ENCODE results near the gene BIRC3.
"Not testable (repeated sequence)": the region's sequence is repeated elsewhere in the genome, so short reads cannot be mapped to it uniquely, and the experiment has no call there.

BIRC3 gene

DNA sequence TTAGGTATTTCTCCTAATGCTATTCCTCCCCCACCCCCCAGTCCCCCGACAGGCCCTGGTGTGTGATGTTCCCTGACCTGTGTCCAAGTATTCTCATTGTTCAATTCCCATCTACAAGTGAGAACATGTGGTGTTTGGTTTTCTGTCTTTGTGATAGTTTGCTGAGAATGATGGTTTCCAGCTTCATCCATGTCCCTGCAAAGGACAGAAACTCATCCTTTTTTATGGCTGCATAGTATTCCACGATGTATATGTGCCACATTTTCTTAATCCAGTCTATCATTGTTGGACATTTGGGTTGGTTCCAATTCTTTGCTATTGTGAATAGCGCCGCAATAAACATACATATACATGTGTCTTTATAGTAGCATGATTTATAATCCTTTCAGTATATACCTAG, 20.5 kb upstream of the BIRC3 start:
- DNase-seq = not testable (repeated sequence)

DNA sequence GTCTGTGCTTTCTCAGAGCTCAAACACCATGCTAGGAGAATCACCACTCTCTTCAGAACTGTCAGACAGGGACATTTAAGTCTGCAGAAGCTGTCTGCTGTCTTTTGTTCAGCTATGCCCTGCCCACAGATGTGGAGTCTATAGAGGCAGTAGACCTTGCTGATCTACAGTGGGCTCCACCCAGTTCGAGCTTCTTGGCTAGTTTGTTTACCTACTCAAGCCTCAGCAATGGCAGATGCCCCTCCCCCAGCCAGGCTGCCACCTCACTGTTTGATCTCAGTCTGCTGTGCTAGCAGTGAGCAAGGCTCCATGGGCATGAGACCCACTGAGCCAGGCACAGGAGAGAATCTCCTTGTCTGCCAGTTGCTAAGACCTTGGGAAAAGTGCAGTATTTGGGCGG, 16.4 kb upstream of the BIRC3 start:
- DNase-seq = not testable (repeated sequence)

DNA sequence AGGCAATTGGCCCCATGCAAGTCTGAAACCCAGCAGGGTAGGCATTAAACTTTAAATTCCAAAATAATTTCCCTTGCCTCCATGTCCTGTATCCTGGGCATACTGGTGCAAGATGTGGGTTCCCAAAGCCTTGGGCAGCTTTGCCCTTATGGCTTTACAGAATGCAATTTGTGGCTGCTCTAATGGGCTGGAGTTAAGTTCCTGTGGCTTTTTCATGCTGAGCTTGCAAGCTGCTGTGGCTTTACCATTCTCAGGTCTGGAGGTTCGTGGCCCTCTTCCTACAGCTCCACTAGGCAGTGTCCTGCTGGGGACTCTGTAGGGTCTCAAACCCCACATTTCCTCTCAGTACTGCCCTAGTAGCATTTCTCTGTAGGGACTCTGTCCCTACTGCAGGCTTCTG, 15.0 kb upstream of the BIRC3 start:
- DNase-seq = no peak

DNA sequence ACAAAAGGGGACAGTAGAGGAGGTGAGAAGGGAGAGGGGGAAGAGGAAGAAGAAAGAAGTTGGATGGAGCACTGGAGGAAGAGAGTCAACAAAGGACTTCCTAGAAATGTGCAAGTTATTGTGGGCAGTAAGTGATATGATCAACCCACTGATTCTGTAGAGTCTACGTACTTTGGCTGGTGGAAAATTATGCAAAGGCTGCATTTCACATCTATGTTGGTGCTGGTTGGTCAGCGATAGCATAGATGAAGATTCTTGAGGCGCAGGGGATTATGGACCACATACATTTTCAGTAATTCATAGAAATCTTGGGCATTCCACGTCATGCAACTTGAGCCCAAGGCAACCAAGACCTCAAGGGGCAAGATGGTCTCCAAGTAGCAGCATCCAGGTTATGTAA, 12.6 kb upstream of the BIRC3 start:
- peak in 1 of 2 donors; percentile 19 for DNase-seq

DNA sequence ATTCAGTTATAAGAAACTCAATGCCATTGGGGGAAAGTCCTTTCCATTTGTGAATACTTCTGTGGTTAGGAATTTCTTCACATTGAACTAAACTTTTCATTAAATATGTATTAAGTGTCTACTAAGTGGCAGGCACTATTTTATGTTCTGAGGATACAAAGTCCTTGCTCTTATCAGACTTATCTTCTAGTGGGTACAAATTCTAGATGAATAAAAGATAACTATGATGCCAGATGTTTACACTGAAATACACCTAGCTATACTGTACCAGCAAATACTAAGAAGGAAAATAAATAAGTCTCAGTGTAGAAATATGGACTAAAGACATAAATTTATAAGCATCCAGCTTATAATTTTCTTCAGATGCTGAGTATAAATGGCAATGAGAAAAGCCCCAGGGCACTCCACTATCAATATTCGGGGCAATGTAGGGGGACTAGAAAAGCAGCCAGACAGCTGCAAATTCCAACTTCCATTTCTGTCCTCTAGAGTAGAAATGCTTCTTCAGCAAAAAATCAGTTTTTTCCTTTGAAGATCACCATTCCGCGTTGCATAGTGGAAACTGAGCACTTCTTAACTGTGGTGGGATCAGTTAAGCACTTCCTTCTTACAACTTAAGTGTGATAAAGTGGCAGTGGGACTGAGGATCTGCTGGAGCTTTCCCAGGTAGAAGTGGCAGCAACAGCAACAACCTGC, 11.8 kb upstream of the BIRC3 start:
- DNase-seq = no peak

DNA sequence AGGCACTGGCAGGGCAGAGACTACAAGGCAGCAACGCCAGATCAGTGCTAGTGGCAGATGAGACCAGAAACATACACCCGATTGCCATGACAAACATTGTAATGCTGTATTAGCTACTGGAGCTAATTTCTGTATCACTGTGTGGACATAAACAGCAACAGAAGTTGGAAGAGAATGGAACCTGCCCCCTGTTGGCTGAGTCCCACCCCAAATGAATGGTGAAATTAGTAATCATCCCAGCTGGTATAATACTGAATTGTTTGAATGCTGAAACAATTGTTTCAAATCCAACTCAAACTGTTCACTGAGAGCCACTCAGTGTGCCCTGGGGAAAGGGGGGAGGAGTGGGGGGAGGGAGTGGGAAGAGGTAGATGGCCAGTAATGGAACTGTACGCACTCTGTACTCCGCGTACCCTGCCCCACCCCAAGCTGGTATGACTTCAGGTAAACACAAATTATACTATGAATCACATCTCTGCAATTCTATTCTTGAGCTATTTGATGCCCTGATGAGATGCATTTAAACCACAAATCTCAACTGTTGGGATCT, 11.2 kb upstream of the BIRC3 start:
- no peak for DNase-seq

DNA sequence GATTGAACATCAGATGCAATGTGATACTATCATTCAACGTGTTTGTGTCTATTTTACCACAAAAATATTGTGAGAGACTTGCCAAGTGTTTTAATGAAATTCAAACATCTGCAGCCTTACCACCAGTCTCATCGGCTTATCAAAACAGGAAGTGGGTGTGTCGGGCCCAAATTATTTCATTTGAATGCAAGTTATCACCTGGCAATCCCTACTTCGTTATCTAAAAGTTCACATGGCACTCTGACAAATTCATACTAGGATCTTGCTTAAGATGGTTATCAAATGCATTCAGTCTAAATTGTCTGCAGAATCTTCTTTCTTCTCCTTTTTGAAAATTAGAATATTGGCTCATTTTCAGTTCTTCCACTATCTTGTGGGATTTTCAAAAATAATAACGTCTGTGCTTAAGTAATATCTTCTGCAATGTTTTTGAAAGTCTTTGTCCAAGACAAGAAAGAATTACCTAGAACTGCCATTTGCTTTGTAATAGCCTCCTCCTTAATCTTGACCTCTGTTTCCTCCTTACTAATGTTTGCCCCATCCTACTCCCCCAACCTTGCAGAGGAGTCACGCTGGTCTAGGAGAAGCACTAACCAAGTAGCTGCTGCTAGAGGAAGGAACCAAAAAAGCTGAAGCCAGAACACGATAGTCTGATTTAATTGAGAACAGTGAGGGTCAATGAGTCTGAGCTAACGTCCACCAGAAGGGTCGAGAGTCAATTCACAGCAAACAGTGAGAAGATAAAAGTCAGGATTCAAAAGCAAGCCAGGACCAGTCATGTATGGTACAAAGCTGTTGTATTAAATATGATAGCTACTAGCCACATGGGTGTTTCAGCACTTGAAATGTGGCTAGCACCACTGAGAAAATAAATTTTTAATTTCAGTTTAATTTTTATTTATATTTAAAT, 10.2 kb upstream of the BIRC3 start:
- DNase-seq = peak; percentile 80 to 83

DNA sequence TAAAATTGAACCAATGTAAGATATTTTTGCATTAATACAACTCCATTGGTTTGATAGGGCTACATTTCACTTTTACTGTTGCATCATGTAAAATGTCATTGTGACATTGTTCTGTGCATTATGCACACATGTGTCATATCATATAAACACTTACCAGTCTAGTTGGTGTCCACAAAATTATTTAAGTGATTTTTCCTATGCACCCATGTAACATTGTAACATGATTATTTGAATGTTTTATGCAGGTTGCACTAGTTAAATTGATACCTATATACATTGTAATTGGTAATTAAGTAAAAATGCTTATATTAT, 9.6 kb upstream of the BIRC3 start:
- peak in 1 of 2 donors; percentile 34 for DNase-seq

DNA sequence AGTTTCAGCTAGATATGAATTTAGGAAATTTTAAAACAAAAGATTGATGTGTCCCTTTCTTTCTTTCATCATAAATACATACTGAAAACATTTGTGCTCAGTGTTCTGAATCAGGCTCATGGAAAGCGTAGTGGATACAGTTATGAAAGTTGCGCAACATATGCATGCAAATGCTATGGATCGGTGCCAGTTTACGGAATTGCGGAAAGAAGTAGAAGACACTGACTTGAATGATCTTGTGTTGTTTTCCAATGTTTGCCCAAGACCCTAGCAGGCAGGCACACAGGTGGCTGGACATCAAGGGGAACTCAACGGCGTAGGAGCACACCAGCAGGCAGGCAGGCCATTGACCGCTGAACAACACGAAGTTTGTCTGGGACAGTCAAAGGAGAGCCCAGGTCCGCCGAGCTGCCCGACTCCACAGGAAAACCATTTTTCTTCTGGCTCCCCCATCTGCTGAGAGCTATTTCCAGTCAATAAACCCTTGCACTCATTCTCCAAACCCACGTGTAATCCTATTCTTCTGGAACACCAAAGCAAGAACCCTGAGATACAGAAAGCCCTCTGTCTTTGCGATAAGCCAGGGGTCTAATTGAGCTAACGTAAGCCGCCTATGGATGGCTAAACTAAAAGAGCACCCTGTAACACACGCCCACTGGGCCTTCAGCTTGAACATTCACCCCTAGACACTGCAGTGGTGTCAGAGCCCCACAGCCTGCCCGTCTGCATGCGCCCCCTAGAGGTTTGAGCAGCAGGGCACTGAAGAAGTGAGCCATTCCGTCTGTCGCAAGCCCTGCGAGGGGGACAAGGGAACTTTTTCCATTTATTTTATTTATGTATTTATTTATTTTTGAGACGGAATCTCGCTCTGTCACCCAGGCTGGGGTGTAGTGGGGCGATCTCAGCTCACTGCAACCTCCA, 7.4 kb upstream of the BIRC3 start:
- DNase-seq = no peak

DNA sequence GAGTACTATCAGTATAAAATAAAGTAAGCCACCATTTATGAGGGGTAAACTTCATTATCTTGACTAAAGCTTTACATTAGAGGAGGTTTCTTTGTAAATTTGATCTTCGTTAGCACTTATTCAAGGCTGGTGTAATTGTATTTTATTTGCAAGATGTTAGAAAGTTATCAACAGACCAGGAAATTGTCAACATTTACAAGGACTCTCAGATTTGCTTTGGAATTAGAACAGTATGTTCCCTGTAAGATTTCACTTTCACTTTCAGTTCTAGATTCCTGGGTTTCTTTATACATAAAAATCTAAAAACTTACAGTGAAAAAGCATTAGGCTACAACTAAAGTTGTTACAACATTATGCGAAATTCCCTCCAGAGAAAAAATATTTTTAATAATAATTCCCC, 4.6 kb upstream of the BIRC3 start:
- DNase-seq = peak in 1 of 2 donors; percentile 10

DNA sequence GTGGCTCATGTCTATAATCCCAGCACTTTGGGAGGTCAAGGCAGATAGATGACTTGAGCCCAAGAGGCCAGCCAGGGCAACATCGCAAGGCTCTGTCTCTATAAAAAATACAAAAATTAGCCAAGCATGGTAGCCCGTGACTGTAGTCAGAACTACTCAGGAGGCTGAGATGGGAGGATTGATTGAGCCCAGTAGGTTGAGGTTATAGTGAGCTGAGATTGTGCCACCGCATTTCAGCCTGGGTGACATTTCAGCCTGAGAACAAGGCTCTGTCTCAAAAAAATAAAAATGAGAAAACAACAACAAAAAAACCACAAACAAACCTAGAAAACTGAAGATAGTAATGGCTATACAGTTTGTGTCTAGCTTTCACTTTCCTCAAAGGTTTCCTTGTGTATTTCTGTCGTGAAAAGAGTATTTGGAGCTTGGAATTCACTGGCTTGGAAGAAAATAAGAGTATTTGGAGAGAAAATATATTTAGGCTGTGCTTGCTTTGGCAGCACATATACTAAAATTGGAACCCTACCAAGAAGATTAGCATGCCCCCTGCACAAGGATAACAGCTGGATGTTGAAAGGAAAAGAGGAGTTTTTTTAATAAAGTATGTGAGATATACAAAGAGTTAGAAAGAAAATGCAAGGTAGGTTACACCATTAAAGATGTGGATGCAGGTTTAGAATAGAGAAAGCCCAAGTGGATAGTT, 3.9 kb upstream of the BIRC3 start:
- no peak for DNase-seq

DNA sequence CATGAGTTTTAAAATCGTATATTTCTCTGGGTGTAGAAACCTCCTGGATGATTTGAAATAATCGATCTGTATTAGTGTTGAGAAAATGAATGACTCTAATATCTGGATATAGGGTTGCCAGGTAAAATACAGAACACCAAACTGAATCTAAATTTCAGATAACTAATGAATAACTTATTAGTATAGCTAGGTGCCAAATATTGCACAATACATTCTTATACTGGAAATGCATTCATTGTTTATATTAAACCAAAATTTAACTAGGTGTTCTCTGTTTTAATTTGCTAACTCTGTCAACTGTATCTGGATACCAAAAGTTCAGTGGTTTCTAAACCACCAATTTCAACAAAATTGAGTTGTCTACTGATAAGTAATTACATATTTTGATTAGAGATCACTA, 2.5 kb upstream of the BIRC3 start:
- DNase-seq = no peak

DNA sequence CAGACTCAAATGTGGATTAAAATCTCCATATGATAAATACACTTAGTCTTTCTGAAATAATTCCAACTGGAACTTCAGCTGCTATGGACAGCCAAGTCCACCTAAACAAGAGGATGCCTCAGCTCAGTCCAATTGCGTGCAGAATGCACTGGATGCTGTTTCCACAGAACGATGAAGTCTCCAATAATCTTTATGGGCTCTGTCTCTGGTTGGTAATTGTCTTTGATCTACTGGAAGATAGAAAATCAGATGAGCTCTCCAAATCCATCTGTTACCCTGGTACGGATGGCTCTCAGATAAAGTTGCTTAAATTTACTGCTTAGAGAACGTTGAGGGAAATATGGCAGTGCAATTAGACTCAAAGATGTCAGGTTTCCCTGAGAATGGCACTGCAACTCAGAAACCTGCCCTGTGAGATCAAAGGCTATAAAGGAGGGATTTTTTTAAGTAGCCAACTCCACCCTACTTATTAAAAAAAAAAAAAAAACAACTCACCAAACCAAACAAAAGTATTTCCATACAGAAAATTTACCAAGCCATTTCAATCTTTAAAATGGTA, 859 bp upstream of the BIRC3 start:
- DNase-seq = no peak

DNA sequence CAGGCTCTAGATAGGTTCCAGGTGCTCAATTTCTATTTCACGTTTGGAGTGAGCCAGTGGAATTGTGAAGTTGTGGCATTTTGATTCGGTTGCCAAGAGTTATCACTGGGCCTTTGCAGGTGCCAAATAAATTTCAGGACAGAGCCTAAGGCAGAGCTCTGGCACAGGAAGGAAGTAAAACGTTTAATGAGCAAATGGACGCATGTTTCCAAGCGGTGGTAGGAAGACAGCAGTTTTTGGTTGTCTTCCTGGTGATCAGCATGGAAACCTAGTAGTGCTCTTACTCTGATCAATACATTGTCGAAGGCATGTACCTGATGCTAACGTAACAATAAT, 452 bp downstream of the BIRC3 start:
- no peak for DNase-seq

DNA sequence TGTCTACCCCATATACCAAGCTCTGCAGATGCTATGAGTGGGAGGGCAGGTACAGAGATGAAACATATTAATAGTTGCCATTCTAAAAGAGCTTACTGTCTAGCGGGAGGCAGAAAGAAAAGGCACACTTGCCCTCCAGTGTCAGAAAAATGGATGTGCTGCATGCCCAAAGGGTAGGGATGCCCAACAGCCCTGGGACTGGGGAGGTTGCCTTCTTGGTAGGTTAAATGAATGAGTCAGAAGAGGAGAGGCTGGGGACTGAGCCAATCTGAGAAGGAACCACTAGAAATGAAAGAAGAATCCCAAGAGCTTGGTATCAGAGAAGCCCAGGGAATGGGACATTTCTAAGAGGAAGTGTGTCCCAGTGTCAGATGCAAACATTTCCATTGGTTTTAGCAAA, 1.2 kb downstream of the BIRC3 start:
- peak in 1 of 2 donors; percentile 32 for DNase-seq

DNA sequence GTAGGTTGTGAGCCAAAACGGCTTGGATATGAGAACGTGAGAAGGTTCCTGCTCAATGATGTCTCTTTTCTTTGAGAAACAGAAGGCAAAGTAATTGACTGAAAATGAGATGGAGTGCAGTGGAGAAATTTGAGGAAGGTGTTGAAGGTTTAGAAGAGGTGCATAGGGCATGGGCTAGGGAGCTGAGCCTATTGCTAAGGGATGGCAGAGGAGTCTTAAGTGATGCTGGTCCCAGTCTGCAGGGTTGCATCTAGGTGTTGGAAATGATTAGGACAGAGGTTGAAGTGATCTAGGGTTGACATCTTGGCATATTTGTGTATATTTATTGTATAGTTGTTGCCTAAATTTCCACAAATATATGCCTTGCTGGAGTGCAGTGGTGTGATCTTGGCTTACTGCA, 2.3 kb downstream of the BIRC3 start:
- no peak for DNase-seq

DNA sequence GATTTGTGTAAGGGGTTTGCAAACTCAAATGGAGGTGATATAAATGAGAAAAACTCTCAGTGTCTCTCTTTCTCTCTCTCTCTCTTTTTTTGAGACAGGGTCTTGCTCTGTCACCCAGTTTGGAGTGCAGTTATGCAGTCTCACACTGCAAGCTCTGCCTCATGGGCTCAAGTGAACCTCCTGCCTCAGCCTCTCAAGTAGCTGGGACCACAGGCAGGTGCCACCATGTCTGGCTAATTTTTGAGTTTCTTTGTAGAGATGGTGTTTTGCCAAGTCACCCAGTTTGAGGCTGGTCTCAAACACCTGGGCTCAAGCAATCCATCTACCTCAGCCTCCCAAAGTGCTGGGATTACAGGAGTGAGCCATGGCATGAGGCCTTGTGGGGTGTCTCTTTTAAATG, 2.9 kb downstream of the BIRC3 start:
- no peak for DNase-seq

DNA sequence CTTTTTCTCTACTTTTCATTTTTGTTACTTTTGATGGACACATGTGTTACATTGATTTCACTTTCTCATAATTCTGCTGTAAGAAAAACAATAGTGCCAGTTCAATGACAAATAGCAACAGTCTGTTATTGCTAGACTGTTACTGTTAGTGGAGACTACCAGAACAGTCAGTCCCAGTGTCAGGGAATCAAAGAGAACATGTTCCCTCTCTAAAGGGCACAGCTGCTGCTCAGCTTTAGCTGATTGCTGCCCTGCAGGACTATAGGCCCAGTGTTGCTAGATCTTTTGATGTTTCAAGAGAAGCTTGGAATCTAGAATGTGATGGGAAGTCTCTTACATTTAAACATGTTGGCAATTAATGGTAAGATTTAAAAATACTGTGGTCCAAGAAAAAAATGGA, 3.4 kb downstream of the BIRC3 start:
- DNase-seq = no peak

DNA sequence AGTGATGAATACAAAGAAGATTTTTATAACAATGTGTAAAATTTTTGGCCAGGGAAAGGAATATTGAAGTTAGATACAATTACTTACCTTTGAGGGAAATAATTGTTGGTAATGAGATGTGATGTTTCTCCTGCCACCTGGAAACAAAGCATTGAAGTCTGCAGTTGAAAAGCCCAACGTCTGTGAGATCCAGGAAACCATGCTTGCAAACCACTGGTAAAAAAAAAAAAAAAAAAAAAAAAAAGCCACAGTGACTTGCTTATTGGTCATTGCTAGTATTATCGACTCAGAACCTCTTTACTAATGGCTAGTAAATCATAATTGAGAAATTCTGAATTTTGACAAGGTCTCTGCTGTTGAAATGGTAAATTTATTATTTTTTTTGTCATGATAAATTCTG, 5.3 kb downstream of the BIRC3 start:
- no peak for DNase-seq

DNA sequence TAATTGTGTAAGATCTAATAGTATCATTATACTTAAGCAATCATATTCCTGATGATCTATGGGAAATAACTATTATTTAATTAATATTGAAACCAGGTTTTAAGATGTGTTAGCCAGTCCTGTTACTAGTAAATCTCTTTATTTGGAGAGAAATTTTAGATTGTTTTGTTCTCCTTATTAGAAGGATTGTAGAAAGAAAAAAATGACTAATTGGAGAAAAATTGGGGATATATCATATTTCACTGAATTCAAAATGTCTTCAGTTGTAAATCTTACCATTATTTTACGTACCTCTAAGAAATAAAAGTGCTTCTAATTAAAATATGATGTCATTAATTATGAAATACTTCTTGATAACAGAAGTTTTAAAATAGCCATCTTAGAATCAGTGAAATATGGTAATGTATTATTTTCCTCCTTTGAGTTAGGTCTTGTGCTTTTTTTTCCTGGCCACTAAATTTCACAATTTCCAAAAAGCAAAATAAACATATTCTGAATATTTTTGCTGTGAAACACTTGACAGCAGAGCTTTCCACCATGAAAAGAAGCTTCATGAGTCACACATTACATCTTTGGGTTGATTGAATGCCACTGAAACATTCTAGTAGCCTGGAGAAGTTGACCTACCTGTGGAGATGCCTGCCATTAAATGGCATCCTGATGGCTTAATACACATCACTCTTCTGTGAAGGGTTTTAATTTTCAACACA, 6.4 kb downstream of the BIRC3 start:
- DNase-seq = no peak

DNA sequence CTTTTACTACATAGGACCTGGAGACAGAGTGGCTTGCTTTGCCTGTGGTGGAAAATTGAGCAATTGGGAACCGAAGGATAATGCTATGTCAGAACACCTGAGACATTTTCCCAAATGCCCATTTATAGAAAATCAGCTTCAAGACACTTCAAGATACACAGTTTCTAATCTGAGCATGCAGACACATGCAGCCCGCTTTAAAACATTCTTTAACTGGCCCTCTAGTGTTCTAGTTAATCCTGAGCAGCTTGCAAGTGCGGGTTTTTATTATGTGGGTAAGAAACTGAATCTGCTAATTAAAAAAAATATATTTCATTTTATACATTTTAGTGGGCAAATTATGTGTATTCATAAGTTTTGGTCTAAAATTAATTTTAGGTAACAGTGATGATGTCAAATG, 7.8 kb downstream of the BIRC3 start:
- DNase-seq = no peak

Data from inflammatory macrophage (primary cell).